ENCODE data around the gene DNTTIP2. TPM values are rescaled to one million over a fixed set of nuclear protein-coding genes. Genes with fewer than 3 reads are reported as not detected.
"Not testable (repeated sequence)": the region's sequence is repeated elsewhere in the genome, so short reads cannot be mapped to it uniquely, and the experiment has no call there.

The DNTTIP2 gene
- polyA plus RNA-seq, 1 donor from 2014 or later = 43.8 TPM

- no peaks in the 10 kb centered on the region for H3K27me3 ChIP-seq (ENCODE audit: insufficient read depth, low read depth, low read length)
- no peaks in the 10 kb centered on the region for H3K79me2 ChIP-seq (replicated peaks; ENCODE audit: insufficient read depth, low read length)
- TF ChIP-seq SMC3 (conservative IDR thresholded peaks at IDR 0.05; ENCODE audit: poor library complexity) = no peak
- no peak for TF ChIP-seq REST (IDR thresholded peaks at IDR 0.05; ENCODE audit: borderline replicate concordance)
- no peak for TF ChIP-seq EP300 (conservative IDR thresholded peaks at IDR 0.05; ENCODE audit: poor library complexity, severe bottlenecking)
- no peak overlapping the region for H3K9ac ChIP-seq (ENCODE audit: low read length)
- H4K20me1 ChIP-seq (ENCODE audit: insufficient read depth) = no peaks in the 10 kb centered on the region
- H3K36me3 ChIP-seq (ENCODE audit: insufficient read depth, low read length) = peaks cover 4% of the 10 kb centered on the region
- H3K9me3 ChIP-seq (ENCODE audit: low read length) = no peaks in the 10 kb centered on the region
- H3K4me2 ChIP-seq (ENCODE audit: low read length) = no peak overlapping the region
- H3K27ac ChIP-seq (ENCODE audit: low read length) = no peak overlapping the region
- no peaks in the 10 kb centered on the region for H3F3A ChIP-seq (ENCODE audit: insufficient read depth, low read length, poor library complexity, severe bottlenecking)
- no peak overlapping the region for H3K4me3 ChIP-seq (ENCODE audit: low read length)
- no peak overlapping the region for H2AFZ ChIP-seq (ENCODE audit: low read depth, low read length)
- no peaks in the 10 kb centered on the region for H3K9me2 ChIP-seq (ENCODE audit: insufficient read depth, low read length)
These were observed 41.0 kb downstream of the DNTTIP2 start for GRCh38 chr1:93837961-93838360.

- H2AFZ ChIP-seq (ENCODE audit: low read depth, low read length) = not testable (repeated sequence)
These were observed 45.7 kb downstream of the DNTTIP2 start for GRCh38 chr1:93833293-93833692.

GRCh38 chr1:93829061-93829460, 49.9 kb downstream of the DNTTIP2 start:
- no peaks in the 10 kb centered on the region for H3F3A ChIP-seq (ENCODE audit: insufficient read depth, low read length, poor library complexity, severe bottlenecking)

More at GRCh38 chr1:93833293-93833692, 45.7 kb downstream of the DNTTIP2 start:
- not testable (repeated sequence) for H4K20me1 ChIP-seq (ENCODE audit: insufficient read depth); H3K27me3 ChIP-seq (ENCODE audit: insufficient read depth, low read depth, low read length); H3F3A ChIP-seq (ENCODE audit: insufficient read depth, low read length, poor library complexity, severe bottlenecking); H3K9me3 ChIP-seq (ENCODE audit: low read length); H3K9ac ChIP-seq (ENCODE audit: low read length); H3K79me2 ChIP-seq (replicated peaks; ENCODE audit: insufficient read depth, low read length); H3K36me3 ChIP-seq (ENCODE audit: insufficient read depth, low read length); H3K9me2 ChIP-seq (ENCODE audit: insufficient read depth, low read length); H3K4me2 ChIP-seq (ENCODE audit: low read length); H3K27ac ChIP-seq (ENCODE audit: low read length); H3K4me3 ChIP-seq (ENCODE audit: low read length)

More at GRCh38 chr1:93829061-93829460, 49.9 kb downstream of the DNTTIP2 start:
- Histone ChIP-seq H3K27me3 (ENCODE audit: insufficient read depth, low read depth, low read length) (no peaks in the 10 kb centered on the region), H3K9me2 (ENCODE audit: insufficient read depth, low read length) (no peaks in the 10 kb centered on the region), H3K4me2 (ENCODE audit: low read length) (no peak overlapping the region), H4K20me1 (ENCODE audit: insufficient read depth) (no peaks in the 10 kb centered on the region), H2AFZ (ENCODE audit: low read depth, low read length) (no peak overlapping the region), H3K36me3 (ENCODE audit: insufficient read depth, low read length) (no peaks in the 10 kb centered on the region), H3K9me3 (ENCODE audit: low read length) (no peaks in the 10 kb centered on the region), H3K9ac (ENCODE audit: low read length) (no peak overlapping the region), H3K27ac (ENCODE audit: low read length) (no peak overlapping the region), H3K79me2 (replicated peaks; ENCODE audit: insufficient read depth, low read length) (no peaks in the 10 kb centered on the region), H3K4me3 (ENCODE audit: low read length) (no peak overlapping the region)
- TF ChIP-seq MXI1 (conservative IDR thresholded peaks at IDR 0.05; ENCODE audit: poor library complexity, severe bottlenecking) (no peak), EZH2 (IDR thresholded peaks at IDR 0.05; ENCODE audit: borderline replicate concordance, insufficient read depth, low read length, poor library complexity, severe bottlenecking) (no peak), POLR2AphosphoS5 (IDR thresholded peaks at IDR 0.05) (no peak), SMC3 (conservative IDR thresholded peaks at IDR 0.05; ENCODE audit: poor library complexity) (no peak), RAD21 (conservative IDR thresholded peaks at IDR 0.05) (no peak), EP300 (conservative IDR thresholded peaks at IDR 0.05; ENCODE audit: poor library complexity, severe bottlenecking) (no peak), TAF1 (IDR thresholded peaks at IDR 0.05; ENCODE audit: low read depth) (no peak), REST (IDR thresholded peaks at IDR 0.05; ENCODE audit: borderline replicate concordance) (no peak), CTCF (IDR thresholded peaks at IDR 0.05; ENCODE audit: poor library complexity, severe bottlenecking) (no peak)

Measured in neural cell (in vitro differentiated cells).